Common myeloid progenitor, CD34-positive (primary cell): Measurements from ENCODE around the gene TMC6.
"Not testable (repeated sequence)": the region's sequence is repeated elsewhere in the genome, so short reads cannot be mapped to it uniquely, and the experiment has no call there.

ENCODE experiments used
- CTCF ChIA-PET: fragments of 350-600 bp; sonication (Branson Sonifier 250); formaldehyde crosslinking; loops from one replicate; lab custom pipeline; 2021; ENCODE audit warnings: antibody characterized with exemption; lab: Charles Lee
- POLR2A ChIA-PET: fragments of 350-600 bp; sonication (Branson Sonifier 250); formaldehyde crosslinking; loops from one replicate; lab custom pipeline; 2021; ENCODE audit warnings: antibody characterized with exemption; lab: Charles Lee
- DNase-seq, 3 donors: peaks; one replicate each; pipeline versions ENCODE4 v3.0.0 to v3.0.0-alpha.2; 2013
- H3K27ac ChIP-seq, 2 experiments: 1 replicate in 1 of 2; 2 replicates in 1 of 2; pipeline ENCODE4 v1.7.0; 2013; ENCODE audit warnings: inconsistent platforms in 2 of 2, low read length in 2 of 2, mild to moderate bottlenecking in 2 of 2, low read depth in 1 of 2, moderate library complexity in 1 of 2; ENCODE audit not compliant: severe bottlenecking in 2 of 2, insufficient read depth in 1 of 2, poor library complexity in 1 of 2
- H3K27me3 ChIP-seq, 5 experiments: replicated peaks in 2 of 5; 1 replicate in 3 of 5; 2 replicates in 2 of 5; pipeline versions ENCODE4 v1.6.1 to v1.7.0; 2013; ENCODE audit warnings: low read length in 4 of 5, mild to moderate bottlenecking in 2 of 5, moderate library complexity in 2 of 5, inconsistent platforms in 1 of 5; ENCODE audit not compliant: insufficient read depth in 5 of 5, control insufficient read depth in 4 of 5
- H3K36me3 ChIP-seq, 4 experiments: 1 replicate in 2 of 4; 2 replicates in 2 of 4; pipeline versions ENCODE4 v1.6.1 to v1.7.0; 2013; ENCODE audit warnings: low read length in 3 of 4, control low read depth in 1 of 4, mild to moderate bottlenecking in 1 of 4; ENCODE audit not compliant: control insufficient read depth in 4 of 4, insufficient read depth in 4 of 4
- H3K4me1 ChIP-seq, 4 experiments: 1 replicate in 3 of 4; 2 replicates in 1 of 4; pipeline versions ENCODE4 v1.6.1 to v1.7.1; 2013; ENCODE audit warnings: low read length in 3 of 4, mild to moderate bottlenecking in 3 of 4, control low read depth in 1 of 4, inconsistent platforms in 1 of 4, moderate library complexity in 1 of 4; ENCODE audit not compliant: control insufficient read depth in 4 of 4, insufficient read depth in 4 of 4; ENCODE audit errors: control extremely low read depth in 1 of 4
- H3K4me3 ChIP-seq, 7 experiments: 1 replicate in 4 of 7; 2 replicates in 3 of 7; pipeline versions ENCODE4 v1.5.1 to v1.7.0; 2013; ENCODE audit warnings: mild to moderate bottlenecking in 7 of 7, low read length in 6 of 7, moderate library complexity in 6 of 7, inconsistent platforms in 2 of 7, low read depth in 2 of 7, control low read depth in 1 of 7; ENCODE audit not compliant: insufficient read depth in 4 of 7, control insufficient read depth in 1 of 7; ENCODE audit errors: extremely low read depth in 1 of 7
- H3K9me3 ChIP-seq, 5 experiments: 1 replicate in 4 of 5; 2 replicates in 1 of 5; pipeline versions ENCODE4 v1.6.1 to v1.7.1; 2013; ENCODE audit warnings: low read length in 4 of 5, mild to moderate bottlenecking in 2 of 5, inconsistent platforms in 1 of 5, low read depth in 1 of 5, moderate library complexity in 1 of 5; ENCODE audit not compliant: control insufficient read depth in 4 of 5, insufficient read depth in 2 of 5; ENCODE audit errors: control extremely low read depth in 1 of 5
- WGBS: methylation state at CpG from one replicate; pipeline ENCODE4 v1.1.5; 2013; ENCODE audit not compliant: insufficient coverage; 5-methylcytosine and 5-hydroxymethylcytosine counted together

TMC6 gene

GRCh38 chr17:78081551-78081950 is 47.0 kb downstream of the TMC6 start:
- no peak for DNase-seq
- POLR2A ChIA-PET, result no interaction called here
- Histone ChIP-seq H3K4me3 (no peak overlapping the region), H3K27me3 (no peaks in the 10 kb centered on the region), H3K36me3 (peaks cover 13 to 54% (median 22%) of the 10 kb centered on the region in 4 experiments), H3K27ac (peak overlapping the region in 1 of 2 experiments; percentile 25), H3K4me1 (no peaks in the 10 kb centered on the region), H3K9me3 (no peaks in the 10 kb centered on the region)
- CTCF ChIA-PET, result no interaction called here
- WGBS, result 94% methylated on average over 2 of the region's 3 CpGs

GRCh38 chr17:78079253-78079652 is 49.3 kb downstream of the TMC6 start:
- peaks cover 15 to 68% (median 32%) of the 10 kb centered on the region in 4 experiments for H3K36me3 ChIP-seq

GRCh38 chr17:78075545-78075944 is 53.0 kb downstream of the TMC6 start:
- no peaks in the 10 kb centered on the region for H3K27me3 ChIP-seq

More at GRCh38 chr17:78079253-78079652, 49.3 kb downstream of the TMC6 start:
- DNase-seq, result no peak
- H3K27me3 ChIP-seq, result no peaks in the 10 kb centered on the region
- no peaks in the 10 kb centered on the region for H3K9me3 ChIP-seq
- WGBS, result 97% methylated on average over 4 of the region's 6 CpGs
- CTCF ChIA-PET, result interaction anchor here (1.1 kb wide), 1 partner anchor 17 kb away, joined by 3 read pairs; no protein-coding TSS in a partner anchor
- H3K27ac ChIP-seq, result no peak overlapping the region
- H3K4me1 ChIP-seq, result no peaks in the 10 kb centered on the region
- H3K4me3 ChIP-seq, result no peak overlapping the region
- POLR2A ChIA-PET, result no interaction called here

GRCh38 chr17:78075011-78075410 is 53.5 kb downstream of the TMC6 start:
- 92% methylated on average over 5 of the region's 10 CpGs for WGBS
- Histone ChIP-seq H3K27me3 (no peaks in the 10 kb centered on the region), H3K4me3 (no peak overlapping the region), H3K36me3 (peaks cover 22 to 91% (median 52%) of the 10 kb centered on the region in 4 experiments), H3K4me1 (no peaks in the 10 kb centered on the region), H3K27ac (no peak overlapping the region), H3K9me3 (peaks cover 0 to 4% (median 0%) of the 10 kb centered on the region in 5 experiments)
- ChIA-PET POLR2A (no interaction called here), CTCF (interaction anchor here (1.1 kb wide), 1 partner anchor 9 kb away, joined by 4 read pairs; no protein-coding TSS in a partner anchor)
- no peak for DNase-seq

More at GRCh38 chr17:78075545-78075944, 53.0 kb downstream of the TMC6 start:
- DNase-seq, result no peak
- Histone ChIP-seq H3K4me3 (no peak overlapping the region), H3K4me1 (no peaks in the 10 kb centered on the region), H3K36me3 (peaks cover 22 to 90% (median 51%) of the 10 kb centered on the region in 4 experiments), H3K27ac (no peak overlapping the region), H3K9me3 (peaks cover 0 to 4% (median 0%) of the 10 kb centered on the region in 5 experiments)
- ChIA-PET POLR2A (no interaction called here), CTCF (interaction anchor here (1.1 kb wide), 1 partner anchor 9 kb away, joined by 4 read pairs; no protein-coding TSS in a partner anchor)
- WGBS, result 95% methylated on average over 4 of the region's 5 CpGs

GRCh38 chr17:78072961-78073360 is 55.6 kb downstream of the TMC6 start:
- Histone ChIP-seq H3K4me3 (no peak overlapping the region), H3K9me3 (peaks cover 0 to 4% (median 0%) of the 10 kb centered on the region in 5 experiments), H3K27ac (no peak overlapping the region), H3K36me3 (peaks cover 18 to 88% (median 44%) of the 10 kb centered on the region in 4 experiments), H3K27me3 (no peaks in the 10 kb centered on the region), H3K4me1 (no peaks in the 10 kb centered on the region)
- no peak for DNase-seq
- ChIA-PET POLR2A (no interaction called here), CTCF (no interaction called here)
- WGBS, result 100% methylated on average over 3 of the region's 3 CpGs

- no peak for DNase-seq
- ChIA-PET CTCF (interaction anchor here (0.8 to 1.3 kb wide), 2 partner anchors 14 to 53 kb away, joined by 3 to 5 read pairs; no protein-coding TSS in a partner anchor), POLR2A (interaction anchor here (0.6 kb wide), 1 partner anchor 28 kb away, joined by 3 read pairs; no protein-coding TSS in a partner anchor)
- Histone ChIP-seq H3K4me3 (no peak overlapping the region), H3K4me1 (no peaks in the 10 kb centered on the region), H3K27me3 (no peaks in the 10 kb centered on the region), H3K9me3 (peaks cover 0 to 4% (median 0%) of the 10 kb centered on the region in 5 experiments), H3K36me3 (peaks cover 20 to 72% (median 35%) of the 10 kb centered on the region in 4 experiments), H3K27ac (no peak overlapping the region)
- WGBS, result 80% methylated on average over 1 of the region's 4 CpGs
Observed at GRCh38 chr17:78069695-78070094, 58.9 kb downstream of the TMC6 start.

- CTCF ChIA-PET, POLR2A ChIA-PET, H3K4me1 ChIP-seq, DNase-seq, H3K27me3 ChIP-seq, H3K4me3 ChIP-seq, H3K9me3 ChIP-seq, H3K27ac ChIP-seq: not testable (repeated sequence)
- WGBS, result 96% methylated on average over 3 of the region's 4 CpGs
- peaks cover 11 to 45% (median 13%) of the 10 kb centered on the region in 4 experiments for H3K36me3 ChIP-seq
Observed at GRCh38 chr17:78066976-78067375, 61.6 kb downstream of the TMC6 start.
